ENCODE data around the gene SLC1A7.
A peak's percentile ranks its signal among the peaks of the same experiment; 100 is the strongest.

The SLC1A7 gene

DNA sequence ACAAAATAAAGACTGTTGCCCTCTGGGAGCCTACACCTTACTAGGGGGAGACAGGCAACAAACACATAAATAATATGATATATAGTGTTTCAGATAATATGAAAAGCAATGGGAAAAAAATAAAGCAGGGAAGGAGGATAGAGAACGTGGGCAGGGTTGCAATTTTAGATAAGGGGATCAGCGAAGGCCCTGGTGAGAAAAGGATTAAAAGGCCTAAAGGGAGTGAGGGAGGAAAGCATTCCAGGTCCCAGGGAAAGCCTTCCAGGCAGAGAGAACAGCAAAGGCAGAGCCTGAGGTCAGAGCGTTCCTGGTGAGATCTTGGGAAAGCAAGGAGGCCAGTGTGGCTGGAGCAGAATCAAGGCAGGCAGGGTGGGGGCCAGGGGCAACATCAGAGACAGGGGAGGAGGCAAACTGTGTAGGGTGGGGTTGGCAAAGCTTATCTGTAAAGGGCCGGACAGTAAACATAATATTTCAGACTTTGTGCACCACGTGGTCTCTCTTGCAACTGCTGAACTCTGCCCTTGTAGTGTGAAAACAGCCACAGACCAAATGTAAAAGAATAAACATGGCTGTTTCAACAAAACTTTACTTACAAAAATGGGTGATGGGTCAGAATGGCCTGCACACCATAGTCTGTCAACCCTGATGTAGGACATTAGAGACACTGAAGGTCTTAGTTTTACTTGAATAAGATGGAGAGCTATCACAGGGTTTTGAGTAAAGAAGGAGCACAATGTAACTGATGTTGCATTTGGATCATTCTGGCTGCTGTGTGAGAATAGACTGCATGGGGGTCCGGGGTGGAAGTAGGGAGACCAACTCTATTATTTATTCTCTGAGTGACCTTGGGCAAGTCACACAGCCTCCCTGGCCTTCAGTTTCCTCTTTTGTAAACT is 40.9 kb upstream of the SLC1A7 start:
- TF ChIP-seq CTCF (IDR thresholded peaks at IDR 0.05; ENCODE audit: insufficient read depth, missing control alignments), result no peak
- DNase-seq (ENCODE audit: insufficient read length, low spot score) (no peak), FAIRE-seq (no peak)

- DNase-seq (ENCODE audit: insufficient read length, low spot score) (no peak), FAIRE-seq (no peak)
- no peak for TF ChIP-seq CTCF (IDR thresholded peaks at IDR 0.05; ENCODE audit: insufficient read depth, missing control alignments)
Measured at GRCh38 chr1:53182716-53183094, 40.3 kb upstream of the SLC1A7 start.

GRCh38 chr1:53182111-53182593 is 39.7 kb upstream of the SLC1A7 start:
- TF ChIP-seq CTCF (IDR thresholded peaks at IDR 0.05; ENCODE audit: insufficient read depth, missing control alignments), result peak; percentile 89
- FAIRE-seq (no peak), DNase-seq (ENCODE audit: insufficient read length, low spot score) (peak; percentile 62)

- TF ChIP-seq CTCF (IDR thresholded peaks at IDR 0.05; ENCODE audit: insufficient read depth, missing control alignments), result no peak
- FAIRE-seq (no peak), DNase-seq (ENCODE audit: insufficient read length, low spot score) (no peak)
Measured at GRCh38 chr1:53180951-53181350, 38.5 kb upstream of the SLC1A7 start.

GRCh38 chr1:53180226-53180625 is 37.8 kb upstream of the SLC1A7 start:
- TF ChIP-seq CTCF (IDR thresholded peaks at IDR 0.05; ENCODE audit: insufficient read depth, missing control alignments), result no peak
- no peak for FAIRE-seq
- no peak for DNase-seq (ENCODE audit: insufficient read length, low spot score)

DNA sequence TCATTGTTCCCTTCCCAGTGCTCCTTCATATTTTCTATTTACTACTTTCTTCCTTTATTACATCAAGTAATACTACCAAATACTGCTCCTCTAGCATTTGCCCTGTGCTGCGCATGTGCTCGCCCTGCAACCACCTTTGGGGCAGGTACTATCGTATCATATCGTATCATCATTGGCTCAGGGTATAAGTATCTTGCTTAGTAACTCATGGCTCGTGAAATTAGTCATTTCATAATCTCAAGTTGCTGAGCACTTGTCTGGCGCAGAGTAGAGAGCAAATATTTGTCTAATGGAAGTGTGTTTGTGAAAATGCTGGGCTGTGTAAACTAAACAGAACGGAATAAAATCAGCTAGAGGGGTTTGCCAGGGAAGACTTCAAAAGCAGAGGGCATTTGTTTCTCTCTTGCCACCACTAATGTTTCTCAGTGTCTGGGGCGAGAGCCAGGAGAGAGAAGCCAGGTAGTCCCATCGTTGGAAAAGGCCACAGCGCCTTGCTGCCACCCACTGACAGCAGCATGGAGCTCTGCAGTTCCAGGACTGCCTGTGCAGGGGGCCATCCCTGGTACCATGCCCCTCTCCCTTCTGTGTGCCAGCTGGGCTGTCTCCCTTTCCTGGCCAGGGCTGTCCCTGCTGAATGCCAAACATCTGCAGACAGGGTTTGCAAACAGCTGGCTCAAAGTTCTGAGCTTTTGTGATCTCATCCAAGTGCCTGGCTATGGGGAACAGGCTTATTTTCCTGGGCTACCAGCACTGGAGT is 34.2 kb upstream of the SLC1A7 start:
- TF ChIP-seq CTCF (IDR thresholded peaks at IDR 0.05; ENCODE audit: insufficient read depth, missing control alignments), result peak; percentile 78
- DNase-seq (ENCODE audit: insufficient read length, low spot score) (no peak), FAIRE-seq (no peak)

Data from D721Med (cell line).